DND-41 (cell line): ENCODE results near the gene DMRT1.

Experiments used
- ATAC-seq: fragments of 200-7000 bp; cut with Tn5 transposase; 3 replicates; pipeline ENCODE4 v1.9.1; 2021; ENCODE audit warnings: low read depth; ENCODE audit not compliant: insufficient read depth
- DNase-seq: peaks from one replicate; pipeline ENCODE4 v3.0.0-alpha.2; 2020
- H2AFZ ChIP-seq: 2 replicates; pipeline ENCODE4 v1.6.0; 2012; ENCODE audit warnings: low read depth, low read length
- H3K27ac ChIP-seq: 2 replicates; pipeline ENCODE4 v1.5.1; 2012; ENCODE audit warnings: low read length, inconsistent platforms
- H3K27me3 ChIP-seq: fragments of 200-600 bp; sonication (generic); 2 replicates; pipeline ENCODE4 v1.6.0; 2012; ENCODE audit warnings: low read length, mild to moderate bottlenecking, inconsistent platforms; ENCODE audit not compliant: insufficient read depth, poor library complexity
- H3K36me3 ChIP-seq: 2 replicates; pipeline ENCODE4 v1.5.1; 2012; ENCODE audit warnings: low read length, inconsistent platforms; ENCODE audit not compliant: insufficient read depth
- H3K4me1 ChIP-seq: 2 replicates; pipeline ENCODE4 v1.5.1; 2012; ENCODE audit warnings: mild to moderate bottlenecking, low read length; ENCODE audit not compliant: insufficient read depth
- H3K4me2 ChIP-seq: 2 replicates; pipeline ENCODE4 v1.6.0; 2012; ENCODE audit warnings: mild to moderate bottlenecking, moderate library complexity, low read length, inconsistent platforms; ENCODE audit not compliant: insufficient read depth
- H3K4me3 ChIP-seq, 2 experiments: fragments of 200-600 bp in 1 of 2; shearing (Covaris generic) in 1 of 2; 2 replicates each; pipeline ENCODE4 v1.5.1; 2012 to 2016; ENCODE audit warnings: inconsistent platforms in 2 of 2, low read length in 2 of 2, mild to moderate bottlenecking in 2 of 2, low read depth in 1 of 2, moderate library complexity in 1 of 2
- H3K79me2 ChIP-seq: 2 replicates; pipeline ENCODE4 v1.6.0; 2012; ENCODE audit warnings: low read length, inconsistent platforms; ENCODE audit not compliant: insufficient read depth
- H3K9ac ChIP-seq: 2 replicates; pipeline ENCODE4 v1.6.0; 2012; ENCODE audit warnings: low read depth, mild to moderate bottlenecking, inconsistent platforms, low read length, moderate library complexity
- H3K9me3 ChIP-seq: 2 replicates; pipeline ENCODE4 v1.5.1; 2012; ENCODE audit warnings: low read length, moderate library complexity, mild to moderate bottlenecking, inconsistent platforms; ENCODE audit not compliant: insufficient read depth, severe bottlenecking
- H4K20me1 ChIP-seq: 2 replicates; pipeline ENCODE4 v1.6.0; 2012; ENCODE audit warnings: low read length; ENCODE audit not compliant: insufficient read depth
- CTCF ChIP-seq: IDR thresholded peaks from 2 replicates; pipeline ENCODE4 v1.5.1; 2012; ENCODE audit warnings: borderline replicate concordance, low read length, moderate library complexity, mild to moderate bottlenecking; ENCODE audit not compliant: poor library complexity, severe bottlenecking; ENCODE audit errors: extremely low read depth
- EZH2 ChIP-seq: IDR thresholded peaks from 3 replicates; pipeline ENCODE4 v1.6.1; 2012; ENCODE audit warnings: borderline replicate concordance, low read depth, mild to moderate bottlenecking, moderate library complexity, low read length, inconsistent platforms; ENCODE audit not compliant: severe bottlenecking

DMRT1 gene

GRCh38 chr9:1014640-1015039 lies 173.1 kb downstream of the DMRT1 start:
- Histone ChIP-seq H3K4me2 (no peak overlapping the region), H2AFZ (no peak overlapping the region), H3K79me2 (no peaks in the 10 kb centered on the region), H3K27me3 (no peaks in the 10 kb centered on the region), H3K9ac (no peak overlapping the region), H3K27ac (no peak overlapping the region), H3K4me1 (no peaks in the 10 kb centered on the region), H4K20me1 (no peaks in the 10 kb centered on the region), H3K4me3 (no peak overlapping the region), H3K9me3 (no peaks in the 10 kb centered on the region), H3K36me3 (no peaks in the 10 kb centered on the region)
- DNase-seq, result no peak
- no peak for ATAC-seq
- TF ChIP-seq EZH2 (no peak), CTCF (no peak)

GRCh38 chr9:1018121-1018520 lies 176.6 kb downstream of the DMRT1 start:
- ATAC-seq (no peak), DNase-seq (no peak)
- no peak overlapping the region for H2AFZ ChIP-seq

More at GRCh38 chr9:1018121-1018520, 176.6 kb downstream of the DMRT1 start:
- TF ChIP-seq CTCF (peak; percentile 35), EZH2 (no peak)
- Histone ChIP-seq H3K79me2 (no peaks in the 10 kb centered on the region), H3K4me2 (no peak overlapping the region), H3K4me1 (no peaks in the 10 kb centered on the region), H3K27me3 (no peaks in the 10 kb centered on the region), H3K9ac (no peak overlapping the region), H3K27ac (no peak overlapping the region), H4K20me1 (no peaks in the 10 kb centered on the region), H3K9me3 (no peaks in the 10 kb centered on the region), H3K4me3 (no peak overlapping the region), H3K36me3 (no peaks in the 10 kb centered on the region)
